Measurements from ENCODE around the gene RGP1.

The RGP1 gene

DNA sequence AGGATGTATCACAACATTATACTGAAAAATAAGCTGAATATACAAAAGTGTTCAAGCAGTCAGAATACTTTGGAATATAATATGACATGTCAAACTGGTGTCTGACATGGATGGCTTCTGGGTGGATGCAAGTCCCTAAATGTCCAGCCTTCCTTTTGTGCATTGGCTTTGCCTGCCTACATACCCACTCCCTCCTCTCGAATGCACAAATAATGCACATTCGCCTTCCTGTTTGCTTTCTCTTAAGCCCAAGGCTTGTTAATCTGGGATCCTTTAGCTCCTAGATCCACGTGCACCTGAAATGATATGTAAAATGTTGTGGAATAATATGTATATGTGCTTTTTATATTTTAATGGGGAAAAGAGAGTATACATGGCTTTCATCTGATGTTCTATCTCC lies 29.4 kb downstream of the RGP1 start:
- no peak for DNase-seq

DNA sequence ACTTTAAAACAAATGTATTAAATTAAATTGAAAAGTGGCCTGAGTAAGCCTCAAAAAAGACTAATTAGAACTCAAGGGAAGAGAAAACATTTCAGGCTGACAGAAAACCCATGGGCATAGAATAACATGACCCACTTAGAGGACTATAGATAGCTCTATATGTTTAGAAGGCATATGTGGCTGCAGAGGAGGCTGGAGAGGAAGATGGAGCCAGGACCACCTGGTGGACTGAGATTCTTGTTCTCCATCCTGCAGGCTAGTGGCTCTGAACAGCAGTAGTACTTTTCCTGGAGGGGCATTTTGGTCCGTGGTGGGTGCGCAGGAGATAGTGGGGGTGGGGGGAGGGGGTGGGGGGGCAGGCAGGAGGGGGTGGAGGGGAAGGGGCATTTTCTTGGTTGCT lies 32.0 kb downstream of the RGP1 start:
- no peak for DNase-seq

DNA sequence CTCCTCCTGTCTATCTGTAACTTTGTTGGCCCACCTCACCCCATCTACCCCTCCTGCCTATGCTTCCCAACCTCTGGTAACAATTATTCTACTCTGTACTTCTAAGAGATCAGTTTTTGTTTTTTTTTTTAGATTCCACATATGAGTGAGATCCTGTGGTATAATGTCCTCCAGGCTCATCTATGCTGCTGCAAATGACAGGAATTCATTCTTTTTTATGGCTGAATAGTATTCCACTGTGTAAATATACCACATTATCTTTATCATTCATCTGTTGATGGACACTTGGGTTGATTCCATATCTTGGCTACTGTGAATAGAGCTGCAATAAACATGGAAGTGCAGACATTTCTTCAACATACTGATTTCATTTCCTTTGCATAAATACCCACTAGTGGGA lies 34.3 kb downstream of the RGP1 start:
- DNase-seq: no peak

DNA sequence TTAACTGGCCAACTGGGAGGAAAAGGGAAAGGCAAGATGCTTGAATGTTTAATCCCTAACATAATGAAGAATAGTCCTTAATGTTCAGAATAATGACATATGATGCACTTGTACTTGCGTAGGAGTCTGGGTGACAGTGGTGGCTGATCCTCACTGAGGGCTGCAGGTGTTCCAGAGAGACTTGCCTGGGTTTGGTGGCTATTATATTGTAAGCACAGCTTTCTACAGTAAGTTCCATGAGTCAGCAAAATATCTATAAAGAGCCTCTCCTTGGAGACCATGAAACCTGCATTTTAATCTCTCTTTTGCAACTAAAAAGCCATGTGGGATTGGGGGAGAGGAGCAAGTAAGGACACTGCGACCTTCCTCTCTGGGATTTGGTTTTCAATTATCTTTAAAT lies 40.5 kb downstream of the RGP1 start:
- no peak for DNase-seq

DNA sequence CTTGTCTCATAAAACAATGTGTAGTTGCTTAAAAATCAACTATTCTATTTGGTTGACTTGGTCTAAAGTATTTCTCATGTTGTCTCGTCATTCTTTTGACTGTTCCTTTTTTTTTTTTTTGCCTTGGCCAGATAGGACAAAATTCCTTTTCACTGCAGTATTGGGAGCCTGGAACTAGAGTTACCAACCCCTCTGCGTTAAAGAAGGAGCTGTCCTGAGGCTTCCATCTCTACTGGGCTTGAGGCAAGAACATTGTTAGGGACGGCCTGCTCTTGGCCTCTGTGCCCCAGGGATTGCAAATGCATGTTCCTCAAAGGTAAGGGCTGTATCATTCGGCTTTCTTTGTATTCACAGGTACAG lies 40.9 kb downstream of the RGP1 start:
- DNase-seq: no peak

DNA sequence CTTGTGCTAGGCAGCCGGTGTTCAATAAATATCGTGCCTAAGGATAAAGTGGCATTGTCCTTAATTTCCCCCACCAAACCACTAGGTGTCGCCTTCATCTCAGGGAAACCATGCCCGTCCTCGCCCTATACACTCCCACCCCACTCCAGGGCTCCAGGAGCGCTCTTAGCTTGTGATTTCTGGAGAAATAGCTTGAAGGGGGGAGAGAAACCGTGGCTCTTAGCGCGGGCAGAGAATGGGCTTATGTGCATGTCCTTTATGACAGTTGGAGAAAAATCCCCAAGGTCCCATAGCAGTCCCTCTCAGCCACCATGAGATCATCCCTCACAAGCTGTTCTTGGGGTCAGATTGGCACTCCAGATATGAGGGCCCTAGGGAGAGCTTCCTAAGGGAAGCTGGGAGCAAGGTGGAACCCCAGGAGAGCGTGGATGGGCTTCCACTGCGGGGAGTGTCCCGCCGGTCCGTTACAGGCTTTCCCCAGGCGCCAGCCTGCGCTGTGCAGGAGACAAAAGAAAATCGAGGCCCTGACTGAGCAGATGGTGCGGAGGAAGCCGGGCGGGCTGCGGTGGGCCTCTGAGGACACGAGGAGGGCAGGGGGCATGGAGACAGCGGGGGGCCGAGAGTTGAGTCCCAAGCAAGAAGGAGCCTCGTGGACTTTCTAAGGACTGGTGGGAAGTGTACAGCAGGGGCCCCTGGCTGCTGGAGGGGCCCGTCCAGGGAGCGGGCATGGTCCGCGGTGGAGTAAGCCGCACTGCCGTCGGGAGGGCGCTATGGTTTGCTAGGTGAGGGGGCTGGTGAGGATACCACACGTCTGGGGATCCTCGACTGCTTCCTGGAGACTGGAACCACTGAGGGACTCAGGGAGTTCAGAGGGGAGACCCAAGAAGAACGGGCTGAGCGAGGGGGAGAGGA lies 41.6 kb downstream of the RGP1 start:
- DNase-seq: peak; percentile 66

DNA sequence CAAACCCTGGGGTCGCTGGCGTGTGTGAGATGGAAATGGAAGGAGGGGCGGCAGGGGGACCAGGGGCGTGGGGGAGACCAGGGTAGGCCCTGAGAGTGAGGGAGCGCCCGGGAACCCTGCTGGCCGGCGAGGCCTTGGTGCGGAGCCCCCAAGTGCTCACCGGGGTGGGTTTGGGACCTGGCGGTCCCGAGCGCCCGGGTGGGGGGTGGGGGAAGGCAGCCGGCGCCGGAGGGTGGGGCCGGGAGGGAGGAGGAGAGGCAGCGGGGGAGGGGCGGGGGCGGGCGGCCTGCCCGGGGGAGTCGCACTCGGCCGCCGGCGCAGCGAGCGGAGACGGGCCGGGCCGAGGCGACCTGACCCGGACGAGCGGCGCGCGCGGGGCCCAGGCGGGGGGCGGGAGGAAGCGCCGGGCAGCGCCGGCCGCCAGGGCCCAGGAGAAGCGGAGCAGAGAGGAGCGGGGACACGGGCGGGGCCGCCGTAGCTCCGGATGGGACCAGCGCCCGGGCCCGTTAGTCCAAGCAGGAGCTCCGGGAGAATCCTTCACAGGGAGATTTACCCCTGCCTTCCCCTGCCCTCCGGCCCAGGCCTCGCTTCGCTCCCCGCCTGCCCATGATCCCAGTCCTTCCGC lies 42.3 kb downstream of the RGP1 start, which contains the start of gene NPR2:
TSS of gene NPR2 (plus strand) at position 295 of the 625 bp plus-strand sequence. CDS start 818 bp downstream, outside the sequence.
- no peak for DNase-seq

DNA sequence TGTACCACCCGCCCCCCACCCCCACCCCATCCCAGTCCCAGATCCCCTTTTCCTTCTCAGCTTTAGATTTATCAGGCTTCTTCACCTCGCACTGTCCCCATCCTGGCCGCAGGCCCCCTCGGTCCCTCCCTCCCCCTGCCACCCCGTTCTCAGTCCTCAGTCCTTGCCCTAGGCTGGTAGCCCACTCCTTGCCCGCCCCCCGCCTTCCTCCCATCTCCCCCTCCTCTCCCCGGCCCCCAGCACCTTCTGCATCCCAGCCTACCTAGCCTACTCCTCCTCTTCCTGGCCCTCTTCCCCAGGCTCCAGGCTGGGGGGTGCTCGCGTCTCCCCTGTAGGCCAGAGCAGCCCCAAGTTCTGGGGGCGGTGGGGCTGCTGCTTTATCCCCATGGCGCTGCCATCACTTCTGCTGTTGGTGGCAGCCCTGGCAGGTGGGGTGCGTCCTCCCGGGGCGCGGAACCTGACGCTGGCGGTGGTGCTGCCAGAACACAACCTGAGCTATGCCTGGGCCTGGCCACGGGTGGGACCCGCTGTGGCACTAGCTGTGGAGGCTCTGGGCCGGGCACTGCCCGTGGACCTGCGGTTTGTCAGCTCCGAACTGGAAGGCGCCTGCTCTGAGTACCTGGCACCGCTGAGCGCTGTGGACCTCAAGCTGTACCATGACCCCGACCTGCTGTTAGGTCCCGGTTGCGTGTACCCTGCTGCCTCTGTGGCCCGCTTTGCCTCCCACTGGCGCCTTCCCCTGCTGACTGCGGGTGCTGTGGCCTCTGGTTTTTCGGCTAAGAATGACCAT lies 43.1 kb downstream of the RGP1 start:
- DNase-seq: no peak

DNA sequence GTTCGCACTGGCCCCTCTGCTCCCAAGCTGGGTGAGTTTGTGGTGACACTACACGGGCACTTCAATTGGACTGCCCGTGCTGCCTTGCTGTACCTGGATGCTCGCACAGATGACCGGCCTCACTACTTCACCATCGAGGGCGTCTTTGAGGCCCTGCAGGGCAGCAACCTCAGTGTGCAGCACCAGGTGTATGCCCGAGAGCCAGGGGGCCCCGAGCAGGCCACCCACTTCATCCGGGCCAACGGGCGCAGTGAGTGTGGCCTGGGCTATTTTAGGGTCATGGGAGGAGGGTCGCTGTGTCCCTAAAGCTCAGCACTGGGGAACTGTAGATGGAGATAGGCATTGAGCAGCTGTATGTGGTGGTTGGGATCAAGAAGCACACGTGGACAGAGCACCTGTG lies 43.7 kb downstream of the RGP1 start:
- DNase-seq: no peak

DNA sequence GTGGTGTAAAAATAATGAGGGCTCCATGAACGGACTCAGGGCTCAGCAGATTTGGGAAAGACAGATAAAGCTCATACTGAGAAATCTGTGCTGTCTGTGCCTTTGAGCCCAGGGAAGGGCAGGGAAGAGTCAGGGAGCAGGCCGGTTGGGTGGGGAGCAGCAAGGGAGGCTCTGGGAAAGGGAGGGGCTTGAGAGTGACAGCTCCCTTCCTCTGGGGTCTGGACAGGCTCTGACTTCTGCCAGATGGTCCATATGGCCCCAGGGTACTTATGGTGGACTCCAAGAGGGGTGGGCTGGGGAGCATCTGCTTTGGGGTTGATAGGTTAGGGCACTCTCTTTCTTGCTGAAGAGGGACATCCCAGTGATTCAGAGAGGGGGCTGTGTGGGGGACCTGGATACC lies 44.4 kb downstream of the RGP1 start:
- no peak for DNase-seq

DNA sequence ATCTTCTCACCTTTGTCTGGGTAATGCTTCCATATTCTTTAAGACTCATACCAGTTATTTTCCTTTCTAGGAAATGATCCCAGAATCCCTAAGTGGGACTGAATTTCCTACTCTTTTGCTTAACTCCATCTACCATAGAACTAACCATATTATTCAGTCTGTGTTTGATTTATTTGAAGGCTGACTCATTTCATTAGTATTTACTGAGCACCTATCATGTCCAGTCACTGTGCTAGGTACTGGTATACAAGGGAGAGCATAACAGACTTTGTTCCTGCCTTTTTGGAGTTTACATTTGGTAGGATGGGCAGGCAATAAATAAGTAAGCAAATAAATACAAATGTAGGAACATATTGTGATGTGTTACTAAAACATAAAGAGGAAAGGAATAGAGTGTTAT lies 46.6 kb downstream of the RGP1 start:
- DNase-seq: no peak

DNA sequence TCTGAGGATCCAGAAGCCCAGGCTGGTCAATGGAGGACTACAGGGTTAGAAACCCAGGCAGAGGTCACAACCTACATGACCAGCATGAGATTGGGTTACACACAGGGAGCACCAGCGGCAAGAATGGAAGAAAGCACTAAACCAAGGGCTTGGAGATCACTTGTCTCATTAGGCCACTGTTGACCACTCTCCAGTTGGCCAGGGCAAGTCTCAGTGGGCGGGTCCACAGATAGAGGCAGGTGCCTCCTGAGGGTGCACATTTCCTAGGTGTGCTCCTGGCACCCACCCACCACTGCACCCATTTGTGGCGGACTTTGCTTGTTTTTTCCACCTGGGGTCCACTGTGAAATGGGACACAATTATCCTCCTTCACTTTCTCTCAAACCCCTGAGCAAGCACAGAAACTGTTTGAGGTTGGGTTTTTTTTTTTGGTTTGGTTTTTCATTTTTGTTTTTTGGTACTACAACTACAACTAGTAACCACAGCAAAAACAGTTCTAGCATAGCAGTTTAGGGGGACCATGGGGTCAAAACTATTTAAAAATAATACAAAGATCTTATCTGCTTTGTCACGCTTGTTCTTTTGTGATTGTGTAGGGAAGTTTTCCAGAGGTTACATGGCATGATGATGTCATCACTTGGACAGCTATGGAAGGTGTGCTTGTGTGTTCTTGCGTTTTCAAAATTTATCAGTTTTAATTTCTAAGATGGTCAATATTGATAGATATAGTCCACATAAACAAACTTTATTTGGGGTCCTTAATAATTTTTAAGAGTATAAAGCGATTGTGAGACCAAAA lies 48.4 kb downstream of the RGP1 start:
- DNase-seq: no peak

DNA sequence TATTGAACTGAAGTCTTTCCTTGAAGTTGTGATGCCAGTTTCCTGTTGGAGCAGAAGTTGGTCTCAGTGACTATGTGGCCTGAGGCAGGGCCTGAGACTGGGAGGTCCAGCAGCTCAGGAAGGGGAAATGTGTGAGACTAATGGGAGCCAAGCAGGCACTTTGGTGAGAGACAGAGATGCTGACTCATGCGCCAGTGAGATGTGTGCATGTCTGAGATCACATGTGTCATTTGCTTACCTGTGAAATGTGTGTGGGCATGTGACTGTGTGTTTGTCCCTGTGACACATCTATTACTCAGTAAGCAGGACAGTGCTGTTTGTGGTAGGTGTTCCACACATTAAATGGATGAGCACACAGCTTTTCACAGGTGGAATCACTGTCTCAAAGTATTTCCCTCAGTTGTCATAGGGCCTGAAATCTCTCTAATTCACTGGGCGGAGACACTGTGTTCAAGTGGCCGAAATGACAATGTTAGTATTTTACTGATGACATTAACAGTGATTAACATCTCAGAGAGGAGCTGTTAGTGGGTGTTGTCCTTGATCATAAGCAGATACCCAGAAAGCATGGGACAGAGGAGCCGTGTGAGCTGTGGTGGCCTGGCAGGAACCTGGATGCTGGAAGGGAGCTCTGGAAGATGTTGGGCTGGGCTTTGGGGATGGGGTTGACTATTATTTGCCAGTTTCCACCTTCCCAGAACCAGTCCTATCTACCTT lies 49.7 kb downstream of the RGP1 start:
- DNase-seq: peak; percentile 56

DNA sequence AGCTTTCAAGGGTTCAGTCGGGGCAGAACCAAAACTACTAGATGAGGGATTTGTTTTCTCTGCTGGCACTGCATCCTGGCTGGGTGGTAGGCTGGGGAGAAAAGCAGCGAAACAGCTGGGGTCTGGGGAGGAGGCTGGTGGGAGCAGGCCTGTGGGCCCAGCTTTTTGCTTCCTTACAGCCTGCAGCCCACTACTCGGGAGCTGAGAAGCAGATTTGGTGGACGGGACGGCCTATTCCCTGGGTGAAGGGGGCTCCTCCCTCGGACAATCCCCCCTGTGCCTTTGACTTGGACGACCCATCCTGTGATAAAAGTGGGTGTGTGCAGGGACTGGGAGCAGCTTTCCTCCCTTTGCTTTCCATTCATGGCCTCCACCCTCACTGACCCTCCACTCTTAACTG lies 51.4 kb downstream of the RGP1 start:
- no peak for DNase-seq

DNA sequence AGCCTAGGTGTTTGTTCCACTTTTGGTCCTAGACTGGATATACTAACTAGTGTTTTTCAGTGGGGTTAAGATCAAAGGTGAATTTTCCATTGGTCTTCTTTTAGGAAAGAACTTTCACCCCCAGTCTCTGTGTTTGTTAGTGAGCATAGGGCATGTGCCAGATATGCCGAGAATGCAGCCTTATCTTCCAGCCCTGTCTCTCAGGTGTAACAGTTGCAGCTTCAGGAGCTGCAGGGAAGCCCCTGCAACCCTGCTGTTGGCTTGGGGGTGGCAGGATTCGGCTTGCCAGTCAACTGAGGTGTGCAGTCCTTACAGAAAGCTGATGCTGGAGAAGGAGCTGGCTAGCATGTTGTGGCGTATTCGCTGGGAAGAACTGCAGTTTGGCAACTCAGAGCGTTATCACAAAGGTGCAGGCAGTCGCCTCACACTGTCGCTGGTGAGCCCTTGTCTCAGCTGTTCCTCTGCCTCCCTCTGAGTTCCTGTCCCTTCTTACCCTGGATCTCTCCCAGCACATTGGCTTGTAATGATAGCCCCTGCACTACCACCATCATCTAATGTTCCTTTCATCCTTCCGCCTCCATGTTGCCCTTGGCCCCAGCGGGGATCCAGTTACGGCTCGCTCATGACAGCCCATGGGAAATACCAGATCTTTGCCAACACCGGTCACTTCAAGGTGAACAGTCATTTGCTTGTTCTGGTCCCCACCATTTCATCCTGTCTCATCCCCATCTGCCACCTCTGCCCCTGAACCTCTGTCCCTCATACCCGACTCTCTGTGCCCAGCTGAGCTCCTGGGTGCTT lies 52.4 kb downstream of the RGP1 start:
- no peak for DNase-seq

DNA sequence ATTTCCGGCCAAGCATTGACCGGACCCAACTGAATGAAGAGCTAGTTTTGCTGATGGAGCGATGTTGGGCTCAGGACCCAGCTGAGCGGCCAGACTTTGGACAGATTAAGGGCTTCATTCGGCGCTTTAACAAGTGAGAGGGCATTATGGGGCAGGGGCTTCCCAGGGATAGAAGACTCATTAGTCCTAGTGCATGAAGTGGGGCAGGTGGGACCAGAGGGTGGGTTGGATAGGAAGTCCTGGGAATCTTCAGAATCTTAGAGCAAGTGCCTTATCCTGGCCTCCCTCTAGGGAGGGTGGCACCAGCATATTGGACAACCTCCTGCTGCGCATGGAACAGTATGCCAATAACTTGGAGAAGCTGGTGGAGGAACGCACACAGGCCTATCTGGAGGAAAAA lies 57.0 kb downstream of the RGP1 start:
- no peak for DNase-seq
